ENCODE measurements around the gene KMT5C.
"Not testable (repeated sequence)": the region's sequence is repeated elsewhere in the genome, so short reads cannot be mapped to it uniquely, and the experiment has no call there.

The KMT5C gene

GRCh38 chr19:55325172-55325571 lies 14.5 kb upstream of the KMT5C start, which contains the start of gene TMEM150B:
Gene TMEM150B, minus strand, starts transcription at chr19:55325341. Its CDS starts 4,305 bp downstream, at chr19:55321036.
- Histone ChIP-seq H3K27me3 (peaks cover 0 to 40% of the 10 kb centered on the region in 2 donors), H3K4me3 (no peak within 1 kb of the TSS), H3K36me3 (no peaks in the 10 kb centered on the region), H3K4me1 (peaks cover 0 to 8% (median 1%) of the 10 kb centered on the region in 4 donors), H3K9me3 (no peaks in the 10 kb centered on the region), H3K27ac (no peak within 1 kb of the TSS)
- TF ChIP-seq CTCF (IDR thresholded peaks at IDR 0.05) = no peak
- no peak for DNase-seq
- intact Hi-C loops (cut with DNase I; ENCODE audit: low total_unique reads) = no loop called here

GRCh38 chr19:55328774-55329318 lies 10.8 kb upstream of the KMT5C start:
- H3K36me3 ChIP-seq; intact Hi-C loops (cut with DNase I; ENCODE audit: low total_unique reads); H3K4me3 ChIP-seq; H3K9me3 ChIP-seq; DNase-seq; H3K4me1 ChIP-seq; H3K27ac ChIP-seq: not testable (repeated sequence)
- H3K27me3 ChIP-seq = peaks cover 0 to 27% of the 10 kb centered on the region in 2 donors

GRCh38 chr19:55329791-55330190 lies 9.9 kb upstream of the KMT5C start:
- H3K36me3 ChIP-seq; DNase-seq; H3K4me1 ChIP-seq; intact Hi-C loops (cut with DNase I; ENCODE audit: low total_unique reads); H3K4me3 ChIP-seq; H3K27ac ChIP-seq; H3K9me3 ChIP-seq: not testable (repeated sequence)
- H3K27me3 ChIP-seq = peaks cover 0 to 32% of the 10 kb centered on the region in 2 donors

- no peak for TF ChIP-seq CTCF (IDR thresholded peaks at IDR 0.05)
Measured at GRCh38 chr19:55333870-55334269, 5.8 kb upstream of the KMT5C start.

GRCh38 chr19:55336101-55336500 lies 3.6 kb upstream of the KMT5C start:
- no peak for DNase-seq
- Histone ChIP-seq H3K4me3 (no peak overlapping the region), H3K4me1 (peaks cover 0 to 18% (median 17%) of the 10 kb centered on the region in 4 donors), H3K27ac (no peak overlapping the region), H3K9me3 (no peaks in the 10 kb centered on the region), H3K27me3 (peaks cover 0 to 31% of the 10 kb centered on the region in 2 donors), H3K36me3 (no peaks in the 10 kb centered on the region)
- intact Hi-C loops (cut with DNase I; ENCODE audit: low total_unique reads) = no loop called here
- no peak for TF ChIP-seq CTCF (IDR thresholded peaks at IDR 0.05)

More at GRCh38 chr19:55333870-55334269, 5.8 kb upstream of the KMT5C start:
- intact Hi-C loops (cut with DNase I; ENCODE audit: low total_unique reads) = no loop called here
- peaks cover 0 to 31% of the 10 kb centered on the region in 2 donors for H3K27me3 ChIP-seq
- DNase-seq = no peak
- H3K4me1 ChIP-seq = peaks cover 0 to 7% (median 5%) of the 10 kb centered on the region in 4 donors
- H3K27ac ChIP-seq = no peak overlapping the region
- no peaks in the 10 kb centered on the region for H3K9me3 ChIP-seq
- no peak overlapping the region for H3K4me3 ChIP-seq
- H3K36me3 ChIP-seq = no peaks in the 10 kb centered on the region

GRCh38 chr19:55339889-55340783 lies 460 bp downstream of the KMT5C start:
- H3K4me3 ChIP-seq = peak overlapping the region; percentile 75 to 77
- intact Hi-C loops (cut with DNase I; ENCODE audit: low total_unique reads) = loop anchor here (2.0 to 5.0 kb wide), 2 partner anchors 38 to 45 kb away; partner anchors contain the start of genes RPL28 and TMEM238
- peak overlapping the region; percentile 89 for H3K27ac ChIP-seq
- H3K9me3 ChIP-seq = no peaks in the 10 kb centered on the region
- H3K27me3 ChIP-seq = peaks cover 0 to 8% of the 10 kb centered on the region in 2 donors
- DNase-seq = no peak
- peaks cover 0 to 23% (median 21%) of the 10 kb centered on the region in 4 donors for H3K4me1 ChIP-seq
- no peak for TF ChIP-seq CTCF (IDR thresholded peaks at IDR 0.05)
- H3K36me3 ChIP-seq = peaks cover 8 to 30% (median 18%) of the 10 kb centered on the region in 3 donors

Data from tibial artery (tissue), 4 donors.